ENCODE results near the gene CTNNB1.
"Not testable (repeated sequence)": the region's sequence is repeated elsewhere in the genome, so short reads cannot be mapped to it uniquely, and the experiment has no call there.

Gene CTNNB1

DNA sequence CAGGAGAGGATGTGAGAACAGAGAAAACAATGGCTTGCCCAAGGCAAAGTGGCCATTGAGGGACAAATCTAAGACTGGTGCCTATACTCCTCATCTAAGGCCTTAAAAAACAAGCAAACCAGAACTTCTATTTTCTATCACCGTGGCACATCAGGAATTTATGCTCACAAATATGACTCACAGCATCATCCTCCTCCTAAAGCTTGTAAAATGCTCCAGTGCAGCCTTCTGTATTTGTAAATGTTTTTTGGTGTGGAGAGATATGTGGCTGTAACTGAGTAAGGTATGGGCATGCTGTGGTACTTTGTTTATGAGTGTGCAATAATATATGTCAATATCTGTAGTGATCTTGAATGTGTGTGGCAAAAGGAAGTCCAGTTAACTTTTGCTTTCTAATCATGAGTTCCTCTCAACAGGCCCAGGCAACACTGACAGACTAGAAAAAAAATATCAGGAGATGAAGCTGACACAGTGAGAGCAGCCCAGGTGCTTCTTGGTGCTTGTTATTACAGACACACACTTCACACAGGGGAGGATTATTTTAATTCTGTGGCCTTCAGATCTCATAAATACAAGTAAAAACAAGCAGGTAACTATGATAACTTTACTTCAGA is 60.3 kb downstream of the CTNNB1 start:
- no peak for ATAC-seq

- ATAC-seq, result no peak
Observed at GRCh38 chr3:41260063-41260450, 60.8 kb downstream of the CTNNB1 start.

DNA sequence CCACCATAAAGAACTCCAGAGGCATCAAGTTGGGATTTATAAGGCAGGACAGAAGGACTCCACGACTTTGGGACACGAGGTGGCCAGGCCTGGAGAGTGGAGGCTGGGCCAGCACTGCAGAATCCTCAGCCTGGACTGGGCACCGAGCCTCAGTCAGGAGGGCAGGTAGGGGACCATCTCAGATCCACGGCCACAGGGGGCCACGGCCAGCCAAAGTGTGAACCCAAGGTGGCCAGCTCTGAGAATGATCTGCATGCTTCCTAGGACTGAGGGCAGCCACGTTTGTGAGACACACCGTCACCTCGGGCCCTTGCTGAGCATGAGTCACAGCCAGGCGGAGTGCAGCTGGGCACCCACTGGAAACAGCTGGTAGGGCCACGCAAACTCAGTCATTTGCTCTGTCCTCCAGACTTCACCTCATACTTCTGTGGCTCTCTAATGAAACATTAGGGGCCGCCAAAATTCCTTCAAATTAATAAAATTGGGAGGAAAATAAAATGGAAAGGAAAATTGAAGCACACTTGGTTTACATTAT is 65.8 kb downstream of the CTNNB1 start:
- ATAC-seq, result no peak

- no peak for ATAC-seq
Observed at GRCh38 chr3:41265823-41266273, 66.5 kb downstream of the CTNNB1 start.

DNA sequence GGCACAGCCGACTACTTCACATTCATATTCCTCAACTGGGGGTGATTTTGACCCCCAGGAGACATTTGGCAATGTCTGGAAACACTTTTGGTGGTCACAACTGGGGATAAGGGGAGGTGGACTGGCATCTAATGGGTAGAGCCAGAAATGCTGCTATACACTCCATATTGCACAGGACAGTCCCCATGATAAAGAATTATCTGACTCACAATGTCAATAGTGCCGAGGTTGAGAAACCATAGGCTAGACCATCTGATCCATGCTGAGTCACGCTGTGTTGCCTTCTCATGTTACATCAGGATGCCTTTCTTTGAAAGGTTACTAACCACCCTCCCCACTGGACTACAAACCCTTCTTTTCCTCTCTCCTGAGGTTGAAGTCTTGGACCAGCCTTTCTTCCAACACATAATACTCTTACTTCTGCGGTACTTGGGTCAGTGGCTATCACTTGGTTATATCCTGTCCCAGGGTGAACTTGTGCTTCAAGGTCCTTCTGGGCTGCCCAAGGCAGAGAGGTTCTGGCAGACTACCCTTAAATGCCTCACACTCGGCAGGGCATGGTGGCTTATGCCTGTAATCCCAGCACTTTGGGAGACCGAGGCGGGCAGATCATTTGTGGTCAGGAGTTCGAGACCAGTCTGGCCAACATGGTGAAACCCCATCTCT is 68.8 kb downstream of the CTNNB1 start:
- no peak for ATAC-seq

GRCh38 chr3:41272667-41273066 is 73.4 kb downstream of the CTNNB1 start:
- ATAC-seq, result no peak

GRCh38 chr3:41274944-41275668 is 75.8 kb downstream of the CTNNB1 start:
- ATAC-seq, result no peak

- ATAC-seq, result no peak
Observed at GRCh38 chr3:41276191-41276590, 76.9 kb downstream of the CTNNB1 start.

DNA sequence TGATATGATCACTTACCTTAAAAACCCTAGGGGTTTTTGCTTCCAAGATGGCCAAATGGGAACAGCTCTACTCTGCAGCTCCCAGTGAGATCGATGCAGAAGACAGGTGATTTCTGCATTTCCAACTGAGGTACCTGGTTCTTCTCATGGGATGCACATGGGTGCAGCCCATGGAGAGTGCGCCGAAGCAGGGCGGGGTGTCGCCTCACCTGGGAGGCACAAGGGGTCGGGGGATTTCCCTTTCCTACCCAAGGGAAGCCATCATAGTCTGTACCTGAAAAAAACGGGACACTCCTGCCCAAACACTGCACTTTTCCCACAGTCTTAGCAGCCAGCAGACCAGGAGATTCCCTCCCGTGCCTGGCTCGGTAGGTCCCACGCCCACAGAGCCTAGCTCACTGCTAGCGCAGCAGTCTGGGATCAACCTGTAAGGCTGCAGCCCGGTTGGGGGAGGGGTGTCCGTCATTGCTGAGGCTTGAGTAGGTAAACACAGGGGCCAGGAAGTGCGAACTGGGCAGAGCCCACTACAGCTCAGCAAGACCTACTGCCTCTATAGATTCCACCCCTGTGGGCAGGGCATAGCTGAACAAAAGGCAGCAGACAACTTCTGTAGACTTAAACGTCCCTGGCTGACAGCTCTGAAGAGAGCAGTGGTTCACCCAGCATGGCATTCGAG is 78.6 kb downstream of the CTNNB1 start:
- no peak for ATAC-seq

DNA sequence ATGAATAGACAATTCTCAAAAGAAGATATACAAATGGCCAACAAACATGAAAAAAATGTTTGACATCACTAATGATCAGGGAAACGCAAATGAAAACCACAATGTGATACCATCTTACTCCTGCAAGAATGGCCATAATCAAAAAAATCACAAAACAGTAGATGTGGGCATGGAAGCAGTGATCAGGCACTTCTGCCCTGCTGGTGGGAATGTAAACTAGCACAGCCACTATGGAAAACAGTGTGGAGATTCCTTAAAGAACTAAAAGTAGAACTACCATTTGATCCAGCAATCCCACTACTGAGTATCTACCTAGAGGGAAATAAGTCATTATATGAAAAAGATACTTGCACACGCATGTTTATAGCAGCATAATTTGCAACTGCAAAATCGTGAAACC is 85.6 kb downstream of the CTNNB1 start:
- ATAC-seq, result not testable (repeated sequence)

DNA sequence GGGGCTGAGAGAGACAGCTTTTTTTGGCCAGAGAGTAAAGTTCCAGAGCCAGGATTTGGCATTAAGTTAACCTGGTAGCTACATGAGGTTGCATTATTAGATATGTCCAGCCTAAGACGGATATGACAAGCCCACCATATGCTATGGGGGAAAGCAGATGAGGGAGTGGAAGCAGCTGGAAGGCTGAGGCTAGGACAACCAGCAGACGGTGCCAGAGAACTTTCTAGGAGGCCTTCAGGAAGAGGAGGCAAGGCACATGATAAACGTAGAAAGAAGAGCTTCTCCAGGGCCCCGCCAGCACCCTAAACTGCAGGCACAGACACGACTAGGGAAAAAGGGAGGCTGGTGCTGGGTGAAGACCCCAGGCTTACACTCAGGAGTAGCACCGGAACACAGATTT is 87.0 kb downstream of the CTNNB1 start:
- no peak for ATAC-seq

DNA sequence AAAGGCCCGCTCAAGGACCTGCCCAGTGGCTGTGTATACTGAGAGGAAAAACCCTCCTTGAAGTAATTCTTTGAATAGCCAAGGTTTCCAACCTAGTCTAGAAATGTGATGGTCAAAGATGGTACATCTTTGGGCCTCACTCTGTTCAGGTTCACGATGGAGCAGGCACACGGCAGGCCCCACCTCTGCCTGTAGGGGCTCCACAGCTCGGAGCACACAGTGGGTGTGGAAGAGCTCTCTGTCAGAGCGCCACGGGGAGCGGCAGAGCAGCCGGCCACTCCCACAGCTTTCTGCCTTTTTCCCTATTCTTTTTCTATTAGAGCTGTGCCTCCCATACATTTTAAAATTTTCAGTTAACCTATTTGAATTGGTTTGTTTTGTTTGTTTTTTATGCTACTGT is 89.5 kb downstream of the CTNNB1 start:
- ATAC-seq, result no peak
